NCI-H2081 treated with DMSO at 0.1 percent for 48 hours (cell line): ENCODE measurements around the gene DDX54.
"Not testable (repeated sequence)": the region's sequence is repeated elsewhere in the genome, so short reads cannot be mapped to it uniquely, and the experiment has no call there.

Source experiments
- DNase-seq: peaks from one replicate; lab custom pipeline; 2025; lab: John Stamatoyannopoulos, UW

Gene DDX54

GRCh38 chr12:113118142-113118541 lies 67.1 kb downstream of the DDX54 start:
- DNase-seq = no peak

- DNase-seq = not testable (repeated sequence)
Observed at GRCh38 chr12:113117684-113118083, 67.6 kb downstream of the DDX54 start.

GRCh38 chr12:113116875-113117274 lies 68.4 kb downstream of the DDX54 start:
- DNase-seq = no peak

DNA sequence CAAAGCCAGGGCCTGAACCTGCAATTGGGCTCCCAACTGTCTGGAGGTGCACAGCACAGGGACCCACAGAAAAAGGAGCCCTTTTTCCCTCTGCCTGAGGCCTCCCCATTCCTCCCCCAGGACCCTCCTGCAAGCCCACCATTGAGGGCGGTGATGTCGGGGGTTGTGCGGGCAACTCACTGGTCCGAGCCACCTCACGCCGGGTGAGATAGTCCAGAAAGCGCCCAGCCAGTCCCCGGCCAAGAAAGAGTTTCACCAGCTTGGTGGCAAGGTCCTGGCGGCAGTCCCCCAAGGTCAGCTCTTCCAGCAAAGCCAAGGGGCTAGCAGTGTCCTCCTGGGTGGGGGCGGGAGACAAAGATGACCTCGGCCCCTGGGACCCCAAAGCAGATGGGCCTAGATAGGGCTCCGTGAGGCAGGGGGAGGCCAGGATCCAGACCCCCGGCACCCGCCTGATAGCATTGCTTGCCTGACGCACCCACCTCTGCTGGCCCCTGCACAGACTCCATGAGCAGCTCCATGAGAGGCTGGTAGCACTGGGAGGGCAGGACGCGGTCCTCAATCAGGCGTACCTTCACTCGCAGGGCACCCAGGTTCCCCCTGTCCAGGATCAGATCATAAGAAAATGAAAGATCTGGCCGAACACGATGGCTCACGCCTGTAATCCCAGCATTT lies 69.7 kb downstream of the DDX54 start:
- DNase-seq = no peak

DNA sequence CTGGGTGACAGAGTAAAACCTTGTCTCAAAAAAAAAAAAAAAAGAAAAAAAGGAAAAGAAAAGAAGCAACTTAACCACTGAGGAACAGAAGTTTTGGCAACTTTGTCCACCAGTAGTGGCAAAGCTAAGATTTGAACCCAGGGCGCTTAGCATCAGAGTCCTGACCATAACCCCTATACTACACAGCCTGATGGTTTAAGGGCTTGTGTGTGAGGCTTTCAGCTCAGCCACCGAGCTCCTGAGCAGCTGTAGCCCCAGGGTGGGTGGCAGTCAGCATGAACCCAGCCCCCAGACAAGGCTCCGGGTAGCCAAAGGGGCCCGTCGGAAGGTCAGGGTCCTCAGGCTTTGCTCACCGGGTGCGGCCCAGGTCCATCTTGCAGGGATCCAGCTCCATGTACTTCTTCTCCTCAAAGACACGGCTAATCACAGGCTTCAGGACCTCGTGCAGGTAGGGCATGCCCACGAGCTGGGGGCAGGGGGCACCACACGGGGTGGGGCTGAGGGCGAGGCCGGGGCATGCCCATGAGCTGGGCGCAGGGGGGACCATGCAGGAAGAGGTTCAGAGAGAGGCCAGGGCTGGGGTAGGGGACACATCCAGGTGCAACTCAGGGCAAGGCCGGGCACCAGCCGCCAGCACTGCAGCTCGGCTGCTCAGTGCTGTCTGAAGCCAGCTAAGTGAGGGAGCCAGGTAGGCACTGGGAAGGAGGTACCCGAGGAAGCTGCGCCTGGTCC lies 70.7 kb downstream of the DDX54 start:
- no peak for DNase-seq

DNA sequence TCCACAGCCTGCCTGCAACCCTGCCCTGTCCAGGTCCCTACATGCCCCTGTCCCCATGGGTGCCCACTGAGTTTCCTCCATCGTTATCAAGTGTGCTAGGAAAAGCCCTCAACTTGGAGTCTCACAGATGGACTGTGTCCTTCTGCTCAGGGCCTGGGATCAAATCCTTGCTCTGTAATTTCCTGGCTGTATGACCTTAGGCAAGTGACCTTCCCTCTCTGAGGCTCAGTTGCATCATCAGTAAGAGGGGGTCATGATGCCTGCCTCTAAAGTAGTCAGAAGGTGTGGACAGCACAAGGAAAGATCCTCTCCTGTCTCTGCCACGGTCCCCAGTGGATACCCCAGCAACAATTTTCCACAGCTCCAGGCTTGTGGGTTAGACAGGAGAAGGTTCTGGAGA lies 71.9 kb downstream of the DDX54 start:
- DNase-seq = no peak

DNA sequence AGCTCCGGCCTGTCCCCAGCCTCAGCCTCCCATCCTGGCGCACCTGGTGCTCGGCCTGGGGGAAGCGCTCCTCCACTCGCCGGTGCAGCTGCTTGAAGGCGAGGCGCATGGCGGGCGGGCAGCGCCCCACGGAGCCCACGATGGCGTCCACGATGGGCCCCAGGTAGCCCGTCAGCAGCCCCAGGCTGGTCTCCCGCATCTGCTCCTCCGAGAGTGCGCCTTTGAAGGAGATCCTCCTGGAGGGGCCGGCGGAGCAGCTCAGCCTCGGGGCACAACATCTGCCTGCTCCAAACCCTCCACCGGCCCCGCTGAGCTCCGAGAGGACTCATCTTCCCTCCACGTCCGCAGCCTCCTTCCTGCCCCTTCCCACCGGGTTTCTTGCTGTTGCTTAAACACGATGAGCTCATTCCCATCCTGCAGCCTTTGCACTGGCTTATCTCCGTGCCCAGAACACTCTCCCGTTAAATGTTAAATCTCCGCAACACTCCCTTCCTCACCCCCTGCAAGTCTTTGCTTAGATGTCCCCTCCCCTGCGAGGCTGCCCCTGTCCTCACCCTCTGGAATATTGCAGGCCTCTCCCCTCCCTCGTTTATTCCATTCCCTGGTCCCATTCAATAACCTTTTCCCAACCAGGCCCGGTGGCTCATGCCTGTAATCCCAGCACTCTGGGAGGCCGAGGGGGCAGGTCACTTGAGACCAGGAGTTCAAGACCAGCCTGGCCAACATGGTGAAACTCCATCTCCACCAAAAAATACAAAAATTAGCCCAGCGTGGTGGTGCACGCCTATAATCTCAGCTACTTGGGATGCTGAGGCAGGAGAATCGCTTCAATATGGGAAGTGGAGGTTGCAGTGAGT lies 73.0 kb downstream of the DDX54 start:
- no peak for DNase-seq

DNA sequence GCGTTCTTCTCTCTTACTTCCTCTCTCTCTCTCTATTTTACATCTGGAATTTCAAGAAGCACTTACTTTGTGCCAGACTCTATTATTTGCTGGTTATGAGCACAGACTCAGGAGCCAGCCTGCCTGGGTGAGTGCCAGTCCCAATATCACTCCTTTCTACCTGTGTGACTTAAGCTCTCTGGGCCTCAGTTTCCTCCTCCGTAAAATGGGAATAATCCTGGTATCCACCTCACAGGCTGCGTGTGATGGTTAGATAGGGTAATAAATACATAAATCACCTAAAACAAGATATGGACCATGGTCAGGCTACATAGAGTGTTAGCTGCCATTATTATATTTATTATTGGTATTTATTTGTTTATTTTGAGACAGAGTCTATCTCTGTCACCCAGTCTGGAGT lies 74.0 kb downstream of the DDX54 start:
- no peak for DNase-seq

DNA sequence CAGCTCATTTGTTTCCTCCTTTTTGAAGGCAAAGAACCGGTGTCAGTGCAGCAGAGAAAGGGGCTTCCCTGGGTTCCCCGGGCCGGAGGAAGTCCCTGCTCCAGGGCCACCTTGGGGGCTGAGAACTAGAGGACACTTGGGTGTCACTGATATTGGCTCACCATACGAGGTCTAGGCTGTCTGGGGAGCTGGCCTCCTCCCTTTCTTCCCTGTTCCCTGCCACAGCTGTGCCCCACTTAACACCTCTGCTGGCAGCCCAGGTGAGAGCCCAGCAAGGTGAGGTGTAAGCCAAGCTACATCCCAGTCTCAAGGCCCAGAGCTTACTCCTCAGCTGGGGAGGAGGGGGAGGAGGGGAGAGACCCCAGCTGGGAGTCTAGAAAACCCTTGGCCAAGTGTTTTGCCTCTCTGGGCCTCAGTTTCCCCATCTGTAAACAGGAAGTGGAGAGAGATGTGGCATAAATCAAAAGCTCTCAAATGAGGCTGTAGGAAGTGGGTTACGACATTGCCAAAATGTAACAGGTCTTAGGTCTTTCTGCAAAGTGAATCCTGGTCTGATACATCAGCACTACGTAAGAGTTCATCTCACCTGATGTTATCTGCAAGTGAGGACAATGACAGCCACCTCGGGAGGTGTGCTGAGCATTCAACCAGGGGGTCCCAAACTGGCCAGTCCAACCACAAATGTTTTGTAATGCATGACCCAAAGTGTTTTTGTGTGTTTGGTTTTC lies 75.2 kb downstream of the DDX54 start:
- DNase-seq = no peak

DNA sequence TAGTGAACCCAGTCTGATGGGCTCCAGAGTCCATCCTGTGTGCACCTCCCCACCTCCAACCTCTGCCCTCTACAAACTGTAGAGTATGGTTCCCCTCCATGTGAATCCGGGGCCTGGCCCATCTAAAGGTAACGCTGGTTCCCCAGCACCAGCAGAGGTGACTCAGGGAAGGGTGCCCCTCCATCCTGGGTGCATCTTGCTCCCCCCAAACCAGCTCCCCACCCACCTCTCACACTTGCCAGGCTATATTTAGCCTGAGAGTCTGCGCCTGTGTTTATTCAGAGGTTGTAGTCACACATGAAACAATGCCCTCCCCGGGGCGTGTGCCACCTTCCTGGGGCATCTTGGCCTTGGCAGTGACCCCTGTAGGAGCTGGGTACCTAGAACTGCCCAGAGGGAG lies 75.9 kb downstream of the DDX54 start:
- DNase-seq = no peak

DNA sequence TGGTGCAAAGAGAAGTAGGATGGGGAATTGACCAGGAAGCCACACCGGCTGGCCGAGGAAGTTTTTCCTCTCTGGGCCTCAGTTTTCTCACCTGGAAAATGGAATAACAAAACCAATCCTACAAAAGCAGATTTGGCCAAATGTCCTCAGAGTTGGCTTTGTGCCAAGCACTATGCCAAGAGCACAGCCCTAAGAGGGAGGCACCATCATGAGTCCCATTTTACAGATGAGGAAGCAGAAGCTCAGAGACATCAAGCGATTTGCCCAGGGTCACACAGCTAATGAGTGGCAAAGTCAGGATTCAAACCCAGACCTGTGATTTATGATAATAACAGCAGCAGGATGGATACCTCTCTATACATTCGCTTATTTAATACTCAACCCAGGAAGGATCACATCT lies 77.0 kb downstream of the DDX54 start:
- DNase-seq = no peak
